Measurements from ENCODE around the gene ABCA2.

ABCA2 gene

GRCh38 chr9:137030538-137031527 is 2.8 kb upstream of the ABCA2 start:
- peak; percentile 33 for DNase-seq

DNA sequence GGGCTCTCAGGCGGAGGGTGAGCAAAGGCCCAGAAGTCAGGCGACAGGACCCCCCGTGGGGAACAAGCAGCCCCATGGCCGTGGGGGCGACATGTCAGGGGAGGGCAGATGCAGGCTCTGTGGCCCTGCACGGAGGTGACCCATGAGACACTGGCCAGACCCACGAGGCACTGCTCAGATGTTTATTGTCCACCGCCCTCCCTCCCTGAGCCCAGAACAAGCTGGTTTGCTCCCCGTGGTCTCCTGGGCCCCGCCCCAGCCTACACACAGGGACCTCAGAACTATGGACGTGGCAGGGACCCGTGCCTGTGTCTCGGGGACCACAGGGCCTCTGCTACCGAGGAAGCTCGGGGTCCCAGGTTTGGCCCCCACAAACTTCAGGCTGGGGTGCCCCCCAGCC is 2.0 kb upstream of the ABCA2 start:
- DNase-seq = no peak

- peak; percentile 75 for DNase-seq
Observed at GRCh38 chr9:137029058-137029936, 1.3 kb upstream of the ABCA2 start.

GRCh38 chr9:137028263-137029057 is 423 bp upstream of the ABCA2 start:
- DNase-seq = peak; percentile 68

GRCh38 chr9:137026828-137027227 is 1.2 kb downstream of the ABCA2 start:
- no peak for DNase-seq

- no peak for DNase-seq
Observed at GRCh38 chr9:137026384-137026783, 1.7 kb downstream of the ABCA2 start.

GRCh38 chr9:137025517-137025966 is 2.5 kb downstream of the ABCA2 start:
- no peak for DNase-seq

DNA sequence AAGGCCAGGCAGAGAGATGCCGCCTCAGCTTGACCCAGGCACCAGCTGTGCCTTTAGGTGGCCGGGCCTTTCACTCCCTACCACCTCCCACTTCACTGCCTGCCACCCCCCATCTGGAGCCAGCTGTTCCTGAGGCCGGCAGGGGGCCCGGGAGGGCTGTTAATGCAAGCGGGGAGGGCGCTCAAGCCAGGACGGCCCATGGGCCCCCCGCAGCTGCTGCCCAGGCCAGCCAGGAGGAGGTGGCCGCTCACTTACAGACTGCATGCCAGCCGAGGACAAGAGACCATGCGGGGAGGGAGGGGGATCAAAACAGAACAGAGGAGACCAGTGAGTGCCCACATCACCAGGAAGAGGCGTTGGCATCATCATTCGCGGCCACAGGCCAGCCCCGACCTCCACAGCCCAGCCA is 4.5 kb downstream of the ABCA2 start:
- DNase-seq = no peak

- no peak for DNase-seq
Observed at GRCh38 chr9:137023157-137023556, 4.9 kb downstream of the ABCA2 start.

DNA sequence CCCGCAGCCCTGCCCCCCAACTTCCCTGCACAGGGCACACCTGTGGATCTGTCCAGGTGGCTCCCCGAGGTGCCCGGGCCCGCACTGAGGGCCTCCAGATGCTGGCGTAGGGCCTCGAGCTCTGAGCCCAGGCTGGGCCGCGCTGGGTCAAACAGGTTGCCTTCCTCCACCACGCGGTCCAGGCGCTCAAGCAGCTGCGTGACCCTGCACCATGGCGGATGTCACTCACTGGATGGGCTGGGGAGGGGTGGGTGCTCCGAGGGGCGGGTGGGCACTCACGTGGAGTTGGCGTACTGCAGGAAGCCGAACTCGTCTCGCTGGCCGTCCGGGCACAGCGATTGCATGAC is 5.4 kb downstream of the ABCA2 start:
- no peak for DNase-seq

DNA sequence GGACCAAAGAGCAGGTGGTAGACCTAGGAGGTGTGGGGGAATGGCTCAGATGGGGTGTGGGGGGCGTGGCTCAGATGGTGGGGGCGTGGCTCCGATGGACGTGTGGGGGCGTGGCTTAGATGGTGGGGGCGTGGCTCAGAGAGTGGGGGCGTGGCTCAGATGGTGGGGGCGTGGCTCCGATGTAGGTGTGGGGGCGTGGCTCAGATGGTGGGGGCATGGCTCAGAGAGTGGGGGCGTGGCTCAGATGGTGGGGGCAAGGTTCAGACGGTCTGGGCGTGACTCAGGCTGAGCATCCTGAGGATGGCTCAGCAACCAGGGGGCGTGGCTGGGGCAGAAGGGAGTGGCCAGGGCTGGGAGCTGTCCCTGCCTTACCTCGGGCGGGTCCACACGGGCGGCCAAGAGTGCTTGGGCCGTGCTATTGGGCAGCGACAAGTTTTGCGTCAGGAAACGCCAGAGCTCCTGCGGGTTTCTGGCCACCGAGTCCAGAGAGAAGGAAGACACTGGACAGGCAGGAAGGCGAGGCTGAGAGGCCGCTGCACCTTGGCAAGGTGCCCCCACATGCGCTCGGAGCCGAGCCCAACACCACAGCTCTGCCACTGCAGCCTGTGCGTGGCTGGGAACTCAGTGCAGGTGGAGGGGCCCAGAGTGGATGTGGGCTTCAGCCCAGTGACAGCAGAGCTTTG is 5.9 kb downstream of the ABCA2 start:
- peak; percentile 74 for DNase-seq

- no peak for DNase-seq
Observed at GRCh38 chr9:137021568-137021978, 6.5 kb downstream of the ABCA2 start.

DNA sequence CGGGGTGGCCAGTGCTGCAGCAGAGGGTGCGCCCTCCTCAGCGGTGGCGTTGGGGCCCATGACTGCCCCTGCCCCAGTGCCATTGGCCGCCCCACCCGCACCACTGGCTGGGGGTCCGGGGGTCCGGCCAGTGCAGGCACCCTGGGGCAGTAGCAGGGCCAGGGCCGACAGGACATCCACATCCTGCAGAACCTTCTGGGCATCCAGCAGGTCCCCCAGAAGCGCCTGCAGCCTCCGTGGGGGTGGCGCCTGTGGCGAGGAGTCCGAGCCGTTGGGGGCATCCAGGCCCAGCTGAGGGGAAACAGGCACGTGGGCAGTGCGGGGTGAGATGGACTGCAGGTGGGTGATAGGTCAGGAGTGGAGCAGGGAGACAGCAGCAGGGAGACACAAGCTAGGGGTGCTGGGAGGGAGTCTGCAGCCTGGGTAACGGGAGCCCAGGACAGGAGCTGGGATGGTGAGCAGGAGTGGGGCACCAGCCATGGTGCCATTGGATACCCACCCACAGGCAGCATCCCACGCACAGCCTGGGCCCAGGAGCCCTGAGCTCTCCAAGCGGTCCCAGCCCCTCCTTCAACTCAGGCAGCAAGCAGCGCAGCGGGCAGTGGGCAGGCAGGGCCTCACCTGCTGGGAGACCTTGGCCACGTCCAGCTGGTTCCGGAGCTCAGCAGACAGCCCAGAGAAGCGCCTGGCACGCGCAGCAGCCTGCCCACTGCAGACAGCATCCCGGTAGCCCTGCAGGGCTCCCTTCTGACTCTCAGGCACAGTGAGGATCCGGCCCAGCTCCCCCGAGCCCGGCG is 7.1 kb downstream of the ABCA2 start:
- DNase-seq = no peak

GRCh38 chr9:137019891-137020683 is 8.0 kb downstream of the ABCA2 start:
- DNase-seq = no peak

GRCh38 chr9:137018761-137019559 is 9.1 kb downstream of the ABCA2 start:
- DNase-seq = no peak

GRCh38 chr9:137017791-137018497 is 10.1 kb downstream of the ABCA2 start:
- DNase-seq = no peak

- DNase-seq = no peak
Observed at GRCh38 chr9:137017071-137017470, 11.0 kb downstream of the ABCA2 start.

- no peak for DNase-seq
Observed at GRCh38 chr9:137016436-137016835, 11.6 kb downstream of the ABCA2 start.

- DNase-seq = no peak
Observed at GRCh38 chr9:137015976-137016375, 12.1 kb downstream of the ABCA2 start.

Measured in stimulated activated CD4-positive, alpha-beta T cell treated with anti-CD3 and anti-CD28 coated beads, Interleukin-4, amount 100 ng/mL, for 1 hour (primary cell).